Left colon (tissue), 2 donors: ENCODE measurements around the gene TRAPPC3L. TPM values are rescaled to one million over a fixed set of nuclear protein-coding genes. Genes with fewer than 3 reads are reported as not detected.

ENCODE experiments used
- ATAC-seq: fragments of 200-7000 bp; cut with Tn5 transposase; one replicate; pipeline ENCODE4 v1.9.1; 2020; ENCODE audit warnings: mild to moderate bottlenecking, moderate library complexity
- DNase-seq, 2 donors: peaks; one replicate each; pipeline ENCODE4 v3.0.0-alpha.2; 2020
- intact Hi-C, 2 donors: fragments of 100-400 bp; cut with DNase I in 1 of 2; cut with micrococcal nuclease in 1 of 2; formaldehyde crosslinking; loops; one replicate each; pipeline versions ENCODE4 v1.11.2 to v1.14.0; 2022; cut with DNase I, micrococcal nuclease
- total RNA-seq, 2 donors: library from RNA; stranded (reverse); fragmentation: NEBNext Ultra II Directional; extraction: Animal tissue kit (Norgen Biotek cat#: 25700); gene quantifications; one replicate each; pipeline ENCODE4 v1.2.1, GENCODE V29; 2021
- donor health status: DM: no; HTN: no; CAD: no.
- donor health status: DM: yes; HTN: yes; CAD: no.

Gene TRAPPC3L
- total RNA-seq, 2 donors from 2014 or later, result not detected

- ATAC-seq (peak; percentile 50), DNase-seq (no peak)
- intact Hi-C loops, result no loop called here
Observed at GRCh38 chr6:116476002-116476678, 69.3 kb downstream of the TRAPPC3L start.

GRCh38 chr6:116475141-116475540 lies 70.3 kb downstream of the TRAPPC3L start:
- DNase-seq, result no peak
- no peak for ATAC-seq
- intact Hi-C loops, result no loop called here

GRCh38 chr6:116472706-116473105 lies 72.8 kb downstream of the TRAPPC3L start:
- intact Hi-C loops, result no loop called here
- no peak for DNase-seq

GRCh38 chr6:116471531-116471930 lies 74.0 kb downstream of the TRAPPC3L start:
- DNase-seq, result no peak
- no peak for ATAC-seq
- intact Hi-C loops, result no loop called here

More at GRCh38 chr6:116472706-116473105, 72.8 kb downstream of the TRAPPC3L start:
- no peak for ATAC-seq

GRCh38 chr6:116468293-116468692 lies 77.2 kb downstream of the TRAPPC3L start:
- intact Hi-C loops, result no loop called here
- no peak for ATAC-seq

GRCh38 chr6:116467514-116467913 lies 78.0 kb downstream of the TRAPPC3L start:
- no peak for DNase-seq

More at GRCh38 chr6:116468293-116468692, 77.2 kb downstream of the TRAPPC3L start:
- no peak for DNase-seq

GRCh38 chr6:116467096-116467495 lies 78.4 kb downstream of the TRAPPC3L start:
- no peak for ATAC-seq
- no peak for DNase-seq
- intact Hi-C loops, result no loop called here

More at GRCh38 chr6:116467514-116467913, 78.0 kb downstream of the TRAPPC3L start:
- ATAC-seq, result no peak
- intact Hi-C loops, result no loop called here

- ATAC-seq, result no peak
- no peak for DNase-seq
- intact Hi-C loops, result no loop called here
Observed at GRCh38 chr6:116465246-116465645, 80.2 kb downstream of the TRAPPC3L start.

GRCh38 chr6:116463301-116463700 lies 82.2 kb downstream of the TRAPPC3L start:
- ATAC-seq (no peak), DNase-seq (no peak)
- intact Hi-C loops, result no loop called here

- ATAC-seq (peak; percentile 80), DNase-seq (peak; percentile 31 to 58)
- intact Hi-C loops, result no loop called here
Observed at GRCh38 chr6:116461932-116462885, 83.3 kb downstream of the TRAPPC3L start.

GRCh38 chr6:116461331-116461931 lies 84.1 kb downstream of the TRAPPC3L start, which contains the start of gene CALHM6:
Gene CALHM6, plus strand, starts transcription at chr6:116461375. Its CDS starts 555 bp downstream, at chr6:116461930.
- ATAC-seq (peak; percentile 11), DNase-seq (no peak)
- intact Hi-C loops, result no loop called here

GRCh38 chr6:116459927-116460326 lies 85.6 kb downstream of the TRAPPC3L start:
- intact Hi-C loops, result no loop called here
- no peak for ATAC-seq
- no peak for DNase-seq

- ATAC-seq (no peak), DNase-seq (no peak)
- intact Hi-C loops, result no loop called here
Observed at GRCh38 chr6:116458264-116458663, 87.2 kb downstream of the TRAPPC3L start.

- DNase-seq, result no peak
- ATAC-seq, result no peak
- intact Hi-C loops, result no loop called here
Observed at GRCh38 chr6:116456927-116457326, 88.6 kb downstream of the TRAPPC3L start.

- no peak for DNase-seq
- intact Hi-C loops, result no loop called here
- ATAC-seq, result no peak
Observed at GRCh38 chr6:116456106-116456505, 89.4 kb downstream of the TRAPPC3L start.

GRCh38 chr6:116452531-116452930 lies 93.0 kb downstream of the TRAPPC3L start:
- DNase-seq (no peak), ATAC-seq (no peak)
- intact Hi-C loops, result no loop called here

GRCh38 chr6:116451916-116452315 lies 93.6 kb downstream of the TRAPPC3L start:
- no peak for DNase-seq
- intact Hi-C loops, result no loop called here
- no peak for ATAC-seq

- ATAC-seq (peak; percentile 52), DNase-seq (no peak)
- intact Hi-C loops, result no loop called here
Observed at GRCh38 chr6:116450769-116451740, 94.4 kb downstream of the TRAPPC3L start.
